ENCODE data around the gene KRTAP5-6.
"Not testable (repeated sequence)": the region's sequence is repeated elsewhere in the genome, so short reads cannot be mapped to it uniquely, and the experiment has no call there.

The KRTAP5-6 gene

GRCh38 chr11:1661454-1662269, 35.3 kb upstream of the KRTAP5-6 start:
- not testable (repeated sequence) for DNase-seq

GRCh38 chr11:1662699-1663283, 34.2 kb upstream of the KRTAP5-6 start:
- not testable (repeated sequence) for DNase-seq

DNA sequence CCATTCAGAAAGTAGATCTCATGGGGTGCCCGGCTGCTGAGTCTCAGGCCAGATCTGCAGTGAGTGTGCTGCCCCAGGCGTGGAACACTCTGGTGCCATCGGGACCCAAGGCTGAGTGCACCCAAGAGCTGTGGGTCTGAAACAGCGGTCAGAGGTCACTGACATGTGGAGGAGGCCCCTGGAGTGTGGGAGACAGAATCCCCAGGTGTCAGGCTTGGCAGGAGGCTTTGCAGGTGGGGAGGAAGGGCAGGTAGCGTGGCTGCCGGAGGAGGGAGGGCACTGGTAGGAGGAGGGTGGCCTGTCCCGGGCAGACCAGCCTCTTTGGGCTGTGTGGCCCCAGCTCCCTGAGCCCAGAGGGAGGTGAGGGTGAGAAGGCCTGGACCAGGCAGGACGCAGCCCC, 31.7 kb upstream of the KRTAP5-6 start:
- DNase-seq = no peak

DNA sequence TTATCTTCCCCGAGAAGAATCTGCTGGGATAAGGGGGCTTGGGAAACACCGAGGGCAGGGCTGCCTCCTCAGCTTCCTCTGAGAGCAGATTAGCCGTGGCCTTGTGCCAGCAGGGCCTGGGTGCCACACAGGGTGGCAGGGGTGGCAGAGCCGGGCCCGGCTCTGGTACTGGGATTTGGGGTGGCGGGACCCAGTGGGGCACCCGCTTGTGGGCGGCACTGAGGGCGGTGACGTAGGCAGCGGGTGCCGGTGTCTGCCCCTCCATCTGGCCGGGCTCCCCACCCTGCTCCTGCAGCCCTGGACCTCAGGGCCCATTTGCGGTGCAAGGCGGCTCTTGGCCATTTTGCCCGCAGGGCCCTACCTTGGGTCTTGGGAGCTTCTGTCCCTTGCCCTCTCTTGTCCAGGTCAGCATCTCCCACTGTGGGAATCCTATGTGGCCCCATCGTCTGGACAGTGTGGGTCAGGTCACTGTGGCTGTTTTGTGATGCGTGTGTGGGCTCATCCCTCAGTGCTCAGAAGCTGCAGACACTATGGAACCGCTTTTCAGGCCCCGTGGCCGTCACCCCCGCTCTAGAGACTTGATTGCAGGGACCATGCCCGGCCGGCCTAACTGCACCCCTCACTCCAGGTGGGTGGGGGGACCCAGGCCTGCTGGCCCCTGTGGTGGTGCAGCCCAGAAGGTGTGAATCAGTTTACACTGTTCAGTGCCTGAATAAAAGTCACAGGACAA, 29.7 kb upstream of the KRTAP5-6 start:
- no peak for DNase-seq

GRCh38 chr11:1667906-1668305, 29.1 kb upstream of the KRTAP5-6 start:
- no peak for DNase-seq

DNA sequence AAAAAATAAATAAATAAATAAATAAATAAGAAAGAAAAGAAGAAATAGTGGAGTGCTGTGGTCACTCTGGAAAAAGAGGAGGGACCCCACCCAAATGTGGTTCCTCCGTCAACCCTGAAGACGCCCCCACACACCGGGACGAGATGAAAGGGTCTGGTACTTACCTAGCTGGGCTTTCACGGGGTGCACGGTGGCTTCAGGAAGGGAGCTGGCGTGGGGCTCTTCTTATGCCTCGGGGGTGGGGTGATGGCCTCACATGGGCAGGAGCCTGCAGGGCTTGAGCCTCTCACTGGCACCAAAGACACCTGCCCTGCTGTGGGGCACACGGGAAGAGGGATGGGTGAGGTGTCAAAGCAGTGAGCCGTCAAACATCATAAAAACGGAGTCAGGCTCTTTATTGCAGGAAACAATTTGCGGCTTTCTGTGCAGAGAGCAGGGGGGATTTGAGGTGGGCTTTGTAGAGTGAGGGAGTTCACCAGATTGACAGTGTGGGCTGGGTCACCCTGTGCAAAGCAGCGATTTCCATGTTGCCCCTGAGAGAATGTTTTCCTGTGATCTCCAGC, 28.0 kb upstream of the KRTAP5-6 start:
- DNase-seq = no peak

- DNase-seq = no peak
Observed at GRCh38 chr11:1669546-1670218, 27.3 kb upstream of the KRTAP5-6 start.

- DNase-seq = not testable (repeated sequence)
Observed at GRCh38 chr11:1670457-1670856, 26.5 kb upstream of the KRTAP5-6 start.

- DNase-seq = no peak
Observed at GRCh38 chr11:1670905-1671371, 26.1 kb upstream of the KRTAP5-6 start.

DNA sequence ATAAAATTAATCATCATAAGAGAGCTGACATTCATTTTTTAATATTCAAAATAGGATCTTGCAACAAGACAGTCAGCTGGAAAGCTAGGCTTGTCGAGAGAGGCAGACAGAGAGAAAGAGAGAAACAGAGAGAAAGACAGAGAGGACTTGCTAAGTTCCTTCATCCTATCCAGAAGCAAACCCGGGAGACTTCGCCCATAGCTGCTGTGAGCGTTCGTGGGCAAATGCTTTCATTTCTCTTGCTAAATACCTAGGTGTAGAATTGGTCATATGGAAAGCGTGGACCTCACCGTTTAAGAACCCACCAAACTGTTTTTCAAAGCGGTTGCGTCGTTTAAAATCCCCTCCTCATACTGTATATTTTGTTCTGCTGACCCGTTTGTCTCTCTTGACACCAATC, 25.3 kb upstream of the KRTAP5-6 start:
- no peak for DNase-seq

DNA sequence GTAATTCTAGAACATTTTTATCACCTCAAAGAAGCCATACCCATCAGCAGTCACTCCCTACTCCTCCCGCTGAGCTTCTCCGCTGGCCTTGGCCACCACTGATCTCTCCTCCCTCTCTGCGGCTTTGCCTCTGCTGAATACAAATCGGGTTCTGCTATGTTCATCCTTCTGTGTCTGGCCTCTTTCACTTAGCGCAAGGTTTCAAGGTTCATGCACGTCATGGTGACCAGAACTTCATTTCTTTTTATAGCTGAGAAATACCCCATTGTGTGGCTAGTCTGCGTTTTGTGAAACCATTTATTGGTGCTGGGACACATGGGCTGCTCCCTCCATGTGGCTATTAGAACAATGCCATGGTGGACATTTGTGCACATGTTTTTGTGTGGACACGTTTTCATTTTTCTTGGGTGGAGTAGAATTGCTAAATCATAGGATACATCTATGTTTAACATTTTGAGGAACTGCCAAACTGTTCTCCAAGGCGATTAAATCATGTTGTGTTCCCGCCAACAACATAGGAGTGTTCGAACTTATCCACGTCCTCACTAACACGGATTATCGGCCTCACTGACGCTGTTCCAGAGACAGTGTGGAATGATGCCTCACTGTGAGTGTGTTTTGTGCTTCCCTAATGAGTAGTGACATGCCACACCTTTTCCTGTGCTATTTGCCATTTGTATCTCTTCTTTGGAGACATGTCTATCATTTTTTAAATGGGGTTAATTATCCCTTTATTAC, 24.2 kb upstream of the KRTAP5-6 start:
- no peak for DNase-seq

GRCh38 chr11:1673446-1674172, 23.4 kb upstream of the KRTAP5-6 start:
- no peak for DNase-seq

- DNase-seq = no peak
Observed at GRCh38 chr11:1674173-1675131, 22.5 kb upstream of the KRTAP5-6 start.

GRCh38 chr11:1675536-1676228, 21.3 kb upstream of the KRTAP5-6 start:
- no peak for DNase-seq

- DNase-seq = no peak
Observed at GRCh38 chr11:1676229-1676740, 20.7 kb upstream of the KRTAP5-6 start.

- no peak for DNase-seq
Observed at GRCh38 chr11:1679881-1680280, 17.1 kb upstream of the KRTAP5-6 start.

- no peak for DNase-seq
Observed at GRCh38 chr11:1682225-1682905, 14.6 kb upstream of the KRTAP5-6 start.

DNA sequence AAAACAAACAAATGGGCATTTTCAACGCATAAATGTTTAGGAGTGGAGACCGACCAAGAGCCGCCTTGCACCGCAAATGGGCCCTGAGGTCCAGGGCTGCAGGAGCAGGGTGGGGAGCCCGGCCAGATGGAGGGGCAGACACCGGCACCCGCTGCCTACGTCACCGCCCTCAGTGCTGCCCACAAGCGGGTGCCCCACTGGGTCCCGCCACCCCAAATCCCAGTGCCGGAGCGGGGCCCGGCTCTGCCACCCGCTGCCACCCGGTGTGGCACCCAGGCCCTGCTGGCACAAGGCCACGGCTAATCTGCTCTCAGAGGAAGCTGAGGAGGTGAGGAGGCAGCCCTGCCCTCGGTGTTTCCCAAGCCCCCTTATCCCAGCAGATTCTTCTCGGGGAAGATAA, 13.8 kb upstream of the KRTAP5-6 start:
- DNase-seq = not testable (repeated sequence)

All from stimulated activated CD4-positive, alpha-beta T cell treated with anti-CD3 and anti-CD28 coated beads, Interleukin-4, amount 100 ng/mL, for 1 hour (primary cell).